ENCODE data around the gene XPR1.
"Not testable (repeated sequence)": the region's sequence is repeated elsewhere in the genome, so short reads cannot be mapped to it uniquely, and the experiment has no call there.

XPR1 gene

GRCh38 chr1:180672505-180672904, 40.7 kb downstream of the XPR1 start:
- H3K36me3 ChIP-seq (replicated peaks; ENCODE audit: low read depth, low read length) = peaks cover 15% of the 10 kb centered on the region
- no peak overlapping the region for H3K4me2 ChIP-seq (ENCODE audit: low read length)
- no peaks in the 10 kb centered on the region for H3K27me3 ChIP-seq (ENCODE audit: low read depth, low read length)
- peaks cover 7% of the 10 kb centered on the region; the same call in 1 of the 2 replicates for H3K79me2 ChIP-seq (ENCODE audit: low read length)
- TF ChIP-seq EZH2phosphoT487 (IDR thresholded peaks at IDR 0.05; ENCODE audit: low read depth) (no peak), CTCF (IDR thresholded peaks at IDR 0.05; ENCODE audit: low read depth, low read length) (no peak)
- peaks cover 18% of the 10 kb centered on the region for H3K4me1 ChIP-seq (ENCODE audit: low read length)
- H3K27ac ChIP-seq (ENCODE audit: low read length) = no peak overlapping the region
- no peak overlapping the region for H3K4me3 ChIP-seq (ENCODE audit: low read length)
- H4K20me1 ChIP-seq (ENCODE audit: insufficient read depth, low read length) = peaks cover 2% of the 10 kb centered on the region; the same call in 1 of the 2 replicates
- H3K9me3 ChIP-seq (ENCODE audit: insufficient read depth, low read length) = peaks cover 14% of the 10 kb centered on the region; the same call in 1 of the 2 replicates
- H2AFZ ChIP-seq (ENCODE audit: low read depth, low read length) = no peak overlapping the region
- no peak overlapping the region for H3K9ac ChIP-seq (ENCODE audit: low read length)

- peaks cover 2% of the 10 kb centered on the region; the same call in 1 of the 2 replicates for H4K20me1 ChIP-seq (ENCODE audit: insufficient read depth, low read length)
- no peak overlapping the region for H3K9ac ChIP-seq (ENCODE audit: low read length)
- H2AFZ ChIP-seq (ENCODE audit: low read depth, low read length) = no peak overlapping the region
- no peak overlapping the region for H3K4me3 ChIP-seq (ENCODE audit: low read length)
- TF ChIP-seq EZH2phosphoT487 (IDR thresholded peaks at IDR 0.05; ENCODE audit: low read depth) (no peak), CTCF (IDR thresholded peaks at IDR 0.05; ENCODE audit: low read depth, low read length) (no peak)
- H3K4me2 ChIP-seq (ENCODE audit: low read length) = no peak overlapping the region
- H3K27ac ChIP-seq (ENCODE audit: low read length) = no peak overlapping the region
- peaks cover 11% of the 10 kb centered on the region for H3K36me3 ChIP-seq (replicated peaks; ENCODE audit: low read depth, low read length)
- peaks cover 7% of the 10 kb centered on the region; the same call in 1 of the 2 replicates for H3K79me2 ChIP-seq (ENCODE audit: low read length)
- H3K4me1 ChIP-seq (ENCODE audit: low read length) = peaks cover 18% of the 10 kb centered on the region
- no peaks in the 10 kb centered on the region for H3K27me3 ChIP-seq (ENCODE audit: low read depth, low read length)
- peaks cover 13% of the 10 kb centered on the region; the same call in 1 of the 2 replicates for H3K9me3 ChIP-seq (ENCODE audit: insufficient read depth, low read length)
Measured at GRCh38 chr1:180674603-180675530, 43.0 kb downstream of the XPR1 start.

GRCh38 chr1:180675586-180675985, 43.8 kb downstream of the XPR1 start:
- Histone ChIP-seq H3K27me3 (ENCODE audit: low read depth, low read length) (no peaks in the 10 kb centered on the region), H3K4me1 (ENCODE audit: low read length) (peaks cover 18% of the 10 kb centered on the region), H3K79me2 (ENCODE audit: low read length) (peaks cover 7% of the 10 kb centered on the region; the same call in 1 of the 2 replicates), H3K9ac (ENCODE audit: low read length) (no peak overlapping the region), H2AFZ (ENCODE audit: low read depth, low read length) (no peak overlapping the region), H4K20me1 (ENCODE audit: insufficient read depth, low read length) (peaks cover 2% of the 10 kb centered on the region; the same call in 1 of the 2 replicates), H3K4me3 (ENCODE audit: low read length) (no peak overlapping the region), H3K9me3 (ENCODE audit: insufficient read depth, low read length) (peaks cover 6% of the 10 kb centered on the region; the same call in 1 of the 2 replicates), H3K4me2 (ENCODE audit: low read length) (no peak overlapping the region), H3K27ac (ENCODE audit: low read length) (no peak overlapping the region), H3K36me3 (replicated peaks; ENCODE audit: low read depth, low read length) (peaks cover 7% of the 10 kb centered on the region)
- TF ChIP-seq CTCF (IDR thresholded peaks at IDR 0.05; ENCODE audit: low read depth, low read length) = no peak

- Histone ChIP-seq H3K9ac (ENCODE audit: low read length) (no peak overlapping the region), H3K79me2 (ENCODE audit: low read length) (no peaks in the 10 kb centered on the region), H3K27me3 (ENCODE audit: low read depth, low read length) (no peaks in the 10 kb centered on the region), H3K27ac (ENCODE audit: low read length) (no peak overlapping the region), H4K20me1 (ENCODE audit: insufficient read depth, low read length) (no peaks in the 10 kb centered on the region), H3K9me3 (ENCODE audit: insufficient read depth, low read length) (no peaks in the 10 kb centered on the region), H2AFZ (ENCODE audit: low read depth, low read length) (no peak overlapping the region), H3K4me2 (ENCODE audit: low read length) (no peak overlapping the region), H3K4me3 (ENCODE audit: low read length) (no peak overlapping the region), H3K36me3 (replicated peaks; ENCODE audit: low read depth, low read length) (no peaks in the 10 kb centered on the region), H3K4me1 (ENCODE audit: low read length) (no peaks in the 10 kb centered on the region)
- TF ChIP-seq CTCF (IDR thresholded peaks at IDR 0.05; ENCODE audit: low read depth, low read length) (no peak), EZH2phosphoT487 (IDR thresholded peaks at IDR 0.05; ENCODE audit: low read depth) (no peak)
Measured at GRCh38 chr1:180680558-180681144, 48.8 kb downstream of the XPR1 start.

GRCh38 chr1:180683117-180683516, 51.3 kb downstream of the XPR1 start:
- not testable (repeated sequence) for H3K27me3 ChIP-seq (ENCODE audit: low read depth, low read length); H3K79me2 ChIP-seq (ENCODE audit: low read length); H3K4me1 ChIP-seq (ENCODE audit: low read length); H2AFZ ChIP-seq (ENCODE audit: low read depth, low read length); H3K27ac ChIP-seq (ENCODE audit: low read length); H3K4me2 ChIP-seq (ENCODE audit: low read length); H4K20me1 ChIP-seq (ENCODE audit: insufficient read depth, low read length); H3K36me3 ChIP-seq (replicated peaks; ENCODE audit: low read depth, low read length); H3K9ac ChIP-seq (ENCODE audit: low read length); H3K9me3 ChIP-seq (ENCODE audit: insufficient read depth, low read length); H3K4me3 ChIP-seq (ENCODE audit: low read length)
